SK-N-SH treated with all-trans-retinoic acid at 6 μM for 48 hours (cell line): ENCODE data around the gene OR6Q1.
A peak's percentile ranks its signal among the peaks of the same experiment; 100 is the strongest.

Experiments
- ATAC-seq: fragments of 200-7000 bp; cut with Tn5 transposase; 3 replicates; pipeline ENCODE4 v1.9.1; 2020; ENCODE audit warnings: mild to moderate bottlenecking, moderate library complexity
- ARNTL ChIP-seq: fragments of 450-650 bp; formaldehyde crosslinking; IDR thresholded peaks from 2 replicates; pipeline ENCODE4 v1.5.0; 2020; ENCODE audit warnings: low read depth, mild to moderate bottlenecking, moderate library complexity, borderline replicate concordance
- CSDC2 ChIP-seq: fragments of 250-450 bp; sonication (Bioruptor Pico); IDR thresholded peaks from 2 replicates; pipeline ENCODE4 v1.5.0; 2020; ENCODE audit warnings: mild to moderate bottlenecking, moderate library complexity
- CSRNP3 ChIP-seq: fragments of 250-450 bp; sonication (Bioruptor Pico); IDR thresholded peaks from 2 replicates; pipeline ENCODE4 v1.5.1; 2021; ENCODE audit warnings: mild to moderate bottlenecking, moderate library complexity
- ESRRG ChIP-seq: fragments of 250-450 bp; sonication (Bioruptor Pico); IDR thresholded peaks from 2 replicates; pipeline ENCODE4 v1.6.1; 2021; ENCODE audit warnings: mild to moderate bottlenecking
- GLIS3 ChIP-seq: fragments of 250-450 bp; sonication (Bioruptor Pico); IDR thresholded peaks from 2 replicates; pipeline ENCODE4 v1.5.0; 2020; ENCODE audit warnings: mild to moderate bottlenecking, moderate library complexity
- ISL1 ChIP-seq: fragments of 250-450 bp; sonication (Bioruptor Pico); IDR thresholded peaks from 2 replicates; pipeline ENCODE4 v2.1.2; 2022; ENCODE audit warnings: mild to moderate bottlenecking, moderate library complexity
- OSR1 ChIP-seq: fragments of 250-450 bp; sonication (Bioruptor Pico); IDR thresholded peaks from 2 replicates; pipeline ENCODE4 v1.8.0; 2022; ENCODE audit warnings: moderate library complexity, mild to moderate bottlenecking, inconsistent platforms
- PATZ1 ChIP-seq: fragments of 250-450 bp; sonication (Bioruptor Pico); IDR thresholded peaks from 2 replicates; pipeline ENCODE4 v1.8.0; 2020; ENCODE audit warnings: mild to moderate bottlenecking, moderate library complexity, borderline replicate concordance
- POU6F1 ChIP-seq: fragments of 250-450 bp; sonication (Bioruptor Pico); IDR thresholded peaks from 2 replicates; pipeline ENCODE4 v1.8.0; 2021; ENCODE audit warnings: low read depth, mild to moderate bottlenecking, moderate library complexity, borderline replicate concordance
- PPARA ChIP-seq: fragments of 250-450 bp; sonication (Bioruptor Pico); IDR thresholded peaks from 2 replicates; pipeline ENCODE4 v1.5.0; 2020; ENCODE audit warnings: mild to moderate bottlenecking, borderline replicate concordance
- RARB ChIP-seq: fragments of 250-450 bp; sonication (Bioruptor Pico); IDR thresholded peaks from 2 replicates; pipeline ENCODE4 v1.8.0; 2021; ENCODE audit warnings: mild to moderate bottlenecking, moderate library complexity
- SNAI2 ChIP-seq: fragments of 250-450 bp; sonication (Bioruptor Pico); IDR thresholded peaks from 2 replicates; pipeline ENCODE4 v1.5.0; 2020; ENCODE audit warnings: mild to moderate bottlenecking, moderate library complexity
- TCF4 ChIP-seq: fragments of 250-450 bp; sonication (Bioruptor Pico); IDR thresholded peaks from 2 replicates; pipeline ENCODE4 v1.8.0; 2021; ENCODE audit warnings: mild to moderate bottlenecking, moderate library complexity, borderline replicate concordance
- TOX ChIP-seq: fragments of 250-450 bp; sonication (Bioruptor Pico); IDR thresholded peaks from 2 replicates; pipeline ENCODE4 v1.8.0; 2021; ENCODE audit warnings: mild to moderate bottlenecking, moderate library complexity, borderline replicate concordance
- TSHZ2 ChIP-seq: fragments of 250-450 bp; sonication (Bioruptor Pico); IDR thresholded peaks from 2 replicates; pipeline ENCODE4 v1.5.0; 2020; ENCODE audit warnings: mild to moderate bottlenecking, moderate library complexity
- ZC3H10 ChIP-seq: fragments of 250-450 bp; sonication (Bioruptor Pico); IDR thresholded peaks from 2 replicates; pipeline ENCODE4 v1.5.1; 2021; ENCODE audit warnings: mild to moderate bottlenecking, moderate library complexity
- ZFP3 ChIP-seq: fragments of 250-450 bp; sonication (Bioruptor Pico); IDR thresholded peaks from 2 replicates; pipeline ENCODE4 v1.5.0; 2020; ENCODE audit warnings: mild to moderate bottlenecking, moderate library complexity
- ZFP30 ChIP-seq: fragments of 450-650 bp; formaldehyde crosslinking; IDR thresholded peaks from 2 replicates; pipeline ENCODE4 v1.5.0; 2022; ENCODE audit warnings: mild to moderate bottlenecking, moderate library complexity
- ZNF565 ChIP-seq: fragments of 450-650 bp; formaldehyde crosslinking; conservative IDR thresholded peaks from 2 replicates; pipeline ENCODE4 v1.5.0; 2020; ENCODE audit warnings: low read depth, mild to moderate bottlenecking, moderate library complexity
- ZNF70 ChIP-seq: fragments of 450-650 bp; formaldehyde crosslinking; IDR thresholded peaks from 2 replicates; pipeline ENCODE4 v1.5.0; 2020; ENCODE audit warnings: mild to moderate bottlenecking, moderate library complexity
- ZNF8 ChIP-seq: fragments of 450-650 bp; formaldehyde crosslinking; IDR thresholded peaks from 2 replicates; pipeline ENCODE4 v1.5.0; 2020; ENCODE audit warnings: mild to moderate bottlenecking, moderate library complexity

The OR6Q1 gene

GRCh38 chr11:58055806-58056401 is 25.2 kb downstream of the OR6Q1 start:
- ATAC-seq: no peak
- TF ChIP-seq ZNF8 (no peak), SNAI2 (no peak), ISL1 (CRISPR knock-in tag) (no peak), CSDC2 (no peak), ARNTL (CRISPR knock-in tag) (no peak), ESRRG (CRISPR knock-in tag) (no peak), PPARA (no peak), GLIS3 (CRISPR knock-in tag) (no peak), ZNF565 (no peak), CSRNP3 (CRISPR knock-in tag) (no peak), ZFP30 (CRISPR knock-in tag) (no peak), TCF4 (CRISPR knock-in tag) (no peak), ZFP3 (CRISPR knock-in tag) (no peak), PATZ1 (CRISPR knock-in tag) (no peak), POU6F1 (no peak), ZC3H10 (CRISPR knock-in tag) (no peak), RARB (no peak), TSHZ2 (CRISPR knock-in tag) (no peak), OSR1 (CRISPR knock-in tag) (no peak), TOX (CRISPR knock-in tag) (no peak)

- no peak for ATAC-seq
- TF ChIP-seq RARB (no peak), TOX (CRISPR knock-in tag) (no peak), PPARA (no peak), PATZ1 (CRISPR knock-in tag) (no peak), OSR1 (CRISPR knock-in tag) (no peak)
Measured at GRCh38 chr11:58057481-58057880, 26.7 kb downstream of the OR6Q1 start.

GRCh38 chr11:58058276-58059006 is 27.7 kb downstream of the OR6Q1 start:
- no peak for TF ChIP-seq ZNF70 (CRISPR knock-in tag)
- 0 out of 2 replicates have a peak, but pooled peaks have one; percentile 58 for TF ChIP-seq CSDC2
- TF ChIP-seq ZFP3 (CRISPR knock-in tag): 0 out of 2 replicates have a peak, but pooled peaks have one; percentile 36
- TF ChIP-seq TCF4 (CRISPR knock-in tag): no peak
- TF ChIP-seq ZC3H10 (CRISPR knock-in tag): no peak
- peak; percentile 62; the same call in 1 of the 3 replicates for ATAC-seq
